Fibroblast of lung (primary cell): Measurements from ENCODE around the gene SERPIND1. TPM values are rescaled to one million over a fixed set of nuclear protein-coding genes. Genes with fewer than 3 reads are reported as not detected.
A peak's percentile ranks its signal among the peaks of the same experiment; 100 is the strongest.

Experiments used
- DNase-seq, 2 donors: peaks; one replicate each; pipeline versions ENCODE4 v3.0.0 to v3.0.0-alpha.2; 2010; ENCODE audit warnings: low read depth in 2 of 2
- H2AFZ ChIP-seq: 2 replicates; pipeline ENCODE4 v1.5.1; 2012; ENCODE audit warnings: low read length, control low read depth, inconsistent platforms
- H3K27ac ChIP-seq: 2 replicates; pipeline ENCODE4 v1.5.1; 2011; ENCODE audit warnings: low read length, control low read depth; ENCODE audit not compliant: insufficient read depth
- H3K27me3 ChIP-seq: 2 replicates; pipeline ENCODE4 v1.5.1; 2011; ENCODE audit warnings: mild to moderate bottlenecking, low read length; ENCODE audit not compliant: control insufficient read depth, insufficient read depth
- H3K36me3 ChIP-seq: 2 replicates; pipeline ENCODE4 v1.5.1; 2011; ENCODE audit warnings: low read length; ENCODE audit not compliant: control insufficient read depth, insufficient read depth
- H3K4me1 ChIP-seq: 2 replicates; pipeline ENCODE4 v1.5.1; 2011; ENCODE audit warnings: low read length; ENCODE audit not compliant: control insufficient read depth, insufficient read depth; ENCODE audit errors: extremely low read depth
- H3K4me2 ChIP-seq: 2 replicates; pipeline ENCODE4 v1.5.1; 2011; ENCODE audit warnings: low read length, control low read depth; ENCODE audit not compliant: insufficient read depth; ENCODE audit errors: extremely low read depth
- H3K4me3 ChIP-seq, 4 experiments: fragments of 200-600 bp in 1 of 4; sonication (generic) in 1 of 4; replicated peaks in 1 of 4; 2 replicates each; pipeline ENCODE4 v1.5.1; 2011 to 2016; ENCODE audit warnings: low read length in 4 of 4, low read depth in 3 of 4, mild to moderate bottlenecking in 3 of 4, control low read depth in 2 of 4, inconsistent platforms in 1 of 4, mixed read lengths in 1 of 4; ENCODE audit not compliant: insufficient read depth in 1 of 4; ENCODE audit errors: control extremely low read depth in 1 of 4
- H3K79me2 ChIP-seq: 2 replicates; pipeline ENCODE4 v1.5.1; 2012; ENCODE audit warnings: mild to moderate bottlenecking, low read length, inconsistent platforms; ENCODE audit not compliant: control insufficient read depth, insufficient read depth
- H3K9ac ChIP-seq: 2 replicates; pipeline ENCODE4 v1.5.1; 2011; ENCODE audit warnings: mild to moderate bottlenecking, low read length, control low read depth; ENCODE audit not compliant: insufficient read depth
- H3K9me3 ChIP-seq: 2 replicates; pipeline ENCODE4 v1.5.1; 2012; ENCODE audit warnings: low read depth, low read length; ENCODE audit not compliant: control insufficient read depth, insufficient read depth
- H4K20me1 ChIP-seq: 2 replicates; pipeline ENCODE4 v1.5.1; 2011; ENCODE audit warnings: low read length; ENCODE audit not compliant: control insufficient read depth, insufficient read depth; ENCODE audit errors: extremely low read depth
- CTCF ChIP-seq, 2 donors: IDR thresholded peaks in 1 of 2; conservative IDR thresholded peaks in 1 of 2; 1 replicate in 1 of 2; 2 replicates in 1 of 2; pipeline ENCODE4 v1.5.1; 2011 to 2012; ENCODE audit warnings: low read length in 2 of 2, control low read depth in 1 of 2, inconsistent platforms in 1 of 2, low read depth in 1 of 2, mild to moderate bottlenecking in 1 of 2
- EZH2 ChIP-seq: IDR thresholded peaks from 2 replicates; pipeline ENCODE4 v1.5.1; 2012; ENCODE audit warnings: low read length, control low read depth, mild to moderate bottlenecking; ENCODE audit errors: missing control alignments
- polyA minus RNA-seq: library from RNA; depleted of rRNA, polyadenylated mRNA; stranded (reverse); fragments of >200 nt; gene quantifications from 2 replicates; pipeline ENCODE4 v1.2.3, GENCODE V29; 2011; ENCODE audit warnings: low replicate concordance
- polyA plus RNA-seq, 2 donors: library from polyadenylated mRNA; depleted of rRNA in 1 of 2; stranded (reverse) in 1 of 2; unstranded in 1 of 2; fragments of >200 nt; gene quantifications; 2 replicates each; pipeline ENCODE4 v1.2.1, GENCODE V29; 2011 to 2012; ENCODE audit warnings: missing spikeins in 1 of 2
- total RNA-seq: library from RNA; depleted of rRNA; stranded (reverse); fragments of >200 nt; gene quantifications from 2 replicates; pipeline ENCODE4 v1.2.1, GENCODE V29; 2014

SERPIND1 gene
- not detected in 2 replicates for total RNA-seq
- 0.03 TPM in 2 replicates for polyA plus RNA-seq
- polyA plus RNA-seq (2012), result 0.05 TPM in 2 replicates
- not detected in 2 replicates for polyA minus RNA-seq

- Histone ChIP-seq H3K4me2 (no peak within 1 kb of the TSS), H3K27ac (no peak within 1 kb of the TSS), H3K36me3 (no peaks in the 10 kb centered on the region), H2AFZ (no peak within 1 kb of the TSS), H4K20me1 (no peaks in the 10 kb centered on the region), H3K4me3 (no peak within 1 kb of the TSS), H3K4me1 (peaks cover 5% of the 10 kb centered on the region), H3K9me3 (no peaks in the 10 kb centered on the region), H3K9ac (no peak within 1 kb of the TSS), H3K79me2 (no peaks in the 10 kb centered on the region), H3K27me3 (no peaks in the 10 kb centered on the region)
- DNase-seq, result no peak
- TF ChIP-seq CTCF (conservative IDR thresholded peaks at IDR 0.05 in 1 of 2, IDR thresholded peaks at IDR 0.05 in 1 of 2; ENCODE audit: low read depth in 1 of 2, low read length in 2 of 2) (no peak), EZH2 (no peak)
These were observed at the start of gene SERPIND1 for GRCh38 chr22:20773793-20774212. Gene SERPIND1, plus strand, starts transcription at chr22:20774113. Its CDS starts 5,200 bp downstream, at chr22:20779313.

GRCh38 chr22:20724676-20725454 lies 49.0 kb upstream of the SERPIND1 start:
- no peaks in the 10 kb centered on the region for H3K27me3 ChIP-seq
- DNase-seq, result no peak
- H3K27ac ChIP-seq, result no peak overlapping the region
- H4K20me1 ChIP-seq, result no peaks in the 10 kb centered on the region
- TF ChIP-seq CTCF (conservative IDR thresholded peaks at IDR 0.05 in 1 of 2, IDR thresholded peaks at IDR 0.05 in 1 of 2; ENCODE audit: low read depth in 1 of 2, low read length in 2 of 2) (no peak), EZH2 (no peak)
- H3K9ac ChIP-seq, result no peak overlapping the region
- no peak overlapping the region for H2AFZ ChIP-seq
- H3K79me2 ChIP-seq, result no peaks in the 10 kb centered on the region
- H3K4me3 ChIP-seq, result no peak overlapping the region
- H3K36me3 ChIP-seq, result peaks cover 17% of the 10 kb centered on the region
- H3K4me1 ChIP-seq, result no peaks in the 10 kb centered on the region
- H3K4me2 ChIP-seq, result no peak overlapping the region
- H3K9me3 ChIP-seq, result no peaks in the 10 kb centered on the region

GRCh38 chr22:20725987-20726558 lies 47.8 kb upstream of the SERPIND1 start:
- Histone ChIP-seq H3K27ac (no peak overlapping the region), H3K4me3 (no peak overlapping the region), H2AFZ (no peak overlapping the region), H4K20me1 (no peaks in the 10 kb centered on the region), H3K4me2 (no peak overlapping the region), H3K9ac (no peak overlapping the region), H3K79me2 (no peaks in the 10 kb centered on the region), H3K27me3 (no peaks in the 10 kb centered on the region), H3K36me3 (peaks cover 18% of the 10 kb centered on the region), H3K4me1 (no peaks in the 10 kb centered on the region), H3K9me3 (no peaks in the 10 kb centered on the region)
- peak in 1 of 2 donors; percentile 50 for DNase-seq
- TF ChIP-seq EZH2, result no peak
- no peak for TF ChIP-seq CTCF (conservative IDR thresholded peaks at IDR 0.05 in 1 of 2, IDR thresholded peaks at IDR 0.05 in 1 of 2; ENCODE audit: low read depth in 1 of 2, low read length in 2 of 2)
